Breast epithelium (tissue), 3 donors: Measurements from ENCODE around the gene LDHD.

Experiments used
- CTCF ChIP-seq, 3 donors: fragments of 450-650 bp; IDR thresholded peaks; one replicate each; pipeline ENCODE4 v1.5.1; 2016 to 2017; ENCODE audit warnings: antibody characterized with exemption in 3 of 3, mild to moderate bottlenecking in 3 of 3, moderate library complexity in 3 of 3
- POLR2AphosphoS5 ChIP-seq, 3 donors: sonication (generic); formaldehyde crosslinking; IDR thresholded peaks; one replicate each; pipeline ENCODE4 v1.6.1; 2017; ENCODE audit warnings: antibody characterized with exemption in 3 of 3

GRCh38 chr16:75139498-75139897 lies 22.9 kb upstream of the LDHD start:
- TF ChIP-seq POLR2AphosphoS5 (IDR thresholded peaks at IDR 0.05) = no peak
- no peak for TF ChIP-seq CTCF (IDR thresholded peaks at IDR 0.05)
